Measurements from ENCODE around the gene DDX6.
"Not testable (repeated sequence)": the region's sequence is repeated elsewhere in the genome, so short reads cannot be mapped to it uniquely, and the experiment has no call there.

The DDX6 gene

GRCh38 chr11:118715245-118715831 is 75.6 kb downstream of the DDX6 start:
- ChIA-PET CTCF (interaction anchor here (1.7 to 2.1 kb wide), 2 partner anchors 24 to 26 kb away, joined by 4 to 8 read pairs; no protein-coding TSS in a partner anchor), POLR2A (no interaction called here)
- DNase-seq (ENCODE audit: low read depth, low spot score) = no peak
- H3K4me3 ChIP-seq (ENCODE audit: low read depth, low read length) = no peak overlapping the region
- no peak for TF ChIP-seq CTCF (IDR thresholded peaks at IDR 0.05; ENCODE audit: insufficient read depth, low read length, missing control alignments)

- CTCF ChIA-PET = interaction anchor here (1.7 to 2.1 kb wide), 2 partner anchors 24 to 25 kb away, joined by 4 to 8 read pairs; no protein-coding TSS in a partner anchor
- DNase-seq (ENCODE audit: low read depth, low spot score) = no peak
- no peak for TF ChIP-seq CTCF (IDR thresholded peaks at IDR 0.05; ENCODE audit: insufficient read depth, low read length, missing control alignments)
- POLR2A ChIA-PET = no interaction called here
- no peak overlapping the region for H3K4me3 ChIP-seq (ENCODE audit: low read depth, low read length)
These were observed 76.1 kb downstream of the DDX6 start for GRCh38 chr11:118714816-118715215.

GRCh38 chr11:118714416-118714815 is 76.5 kb downstream of the DDX6 start:
- POLR2A ChIA-PET; DNase-seq (ENCODE audit: low read depth, low spot score); H3K4me3 ChIP-seq (ENCODE audit: low read depth, low read length): not testable (repeated sequence)
- CTCF ChIA-PET = interaction anchor here (1.7 to 2.1 kb wide), 2 partner anchors 23 to 25 kb away, joined by 4 to 8 read pairs; no protein-coding TSS in a partner anchor

GRCh38 chr11:118708296-118708695 is 82.7 kb downstream of the DDX6 start:
- no peak overlapping the region for H3K4me3 ChIP-seq (ENCODE audit: low read depth, low read length)
- no peak for DNase-seq (ENCODE audit: low read depth, low spot score)
- ChIA-PET CTCF (no interaction called here), POLR2A (no interaction called here)
- TF ChIP-seq CTCF (IDR thresholded peaks at IDR 0.05; ENCODE audit: insufficient read depth, low read length, missing control alignments) = no peak

GRCh38 chr11:118706546-118706825 is 84.5 kb downstream of the DDX6 start:
- ChIA-PET POLR2A (no interaction called here), CTCF (interaction anchor here (1.0 to 1.2 kb wide), 2 partner anchors 14 to 250 kb away, joined by 3 read pairs; no protein-coding TSS in a partner anchor)
- TF ChIP-seq CTCF (IDR thresholded peaks at IDR 0.05; ENCODE audit: insufficient read depth, low read length, missing control alignments) = no peak
- no peak overlapping the region for H3K4me3 ChIP-seq (ENCODE audit: low read depth, low read length)
- DNase-seq (ENCODE audit: low read depth, low spot score) = no peak

- CTCF ChIA-PET = interaction anchor here (0.8 to 1.5 kb wide), 6 partner anchors 12 to 251 kb away, joined by 3 to 9 read pairs (median 4); no protein-coding TSS in a partner anchor
- TF ChIP-seq CTCF (IDR thresholded peaks at IDR 0.05; ENCODE audit: insufficient read depth, low read length, missing control alignments) = no peak
- POLR2A ChIA-PET = no interaction called here
- no peak overlapping the region for H3K4me3 ChIP-seq (ENCODE audit: low read depth, low read length)
- DNase-seq (ENCODE audit: low read depth, low spot score) = no peak
These were observed 85.0 kb downstream of the DDX6 start for GRCh38 chr11:118705791-118706545.

All from AG04449 (cell line).